Measurements from ENCODE around the gene RNF11. TPM values are rescaled to one million over a fixed set of nuclear protein-coding genes. Genes with fewer than 3 reads are reported as not detected.

The RNF11 gene
- total RNA-seq, 1 experiment from 2014 or later, result 67.5 TPM

GRCh38 chr1:51266181-51266580 is 30.1 kb downstream of the RNF11 start:
- BruUV-seq (replicated peaks), result no TSS peak
- POLR2A ChIA-PET (ENCODE audit: low non-redundant PET), result no interaction called here

GRCh38 chr1:51266791-51267190 is 30.7 kb downstream of the RNF11 start:
- no peak overlapping the region for H3K27ac ChIP-seq (ENCODE audit: low read depth, low read length, poor library complexity, severe bottlenecking)
- peaks cover 8% of the 10 kb centered on the region for H3K36me3 ChIP-seq (ENCODE audit: insufficient read depth, low read length, poor library complexity, severe bottlenecking)
- no peaks in the 10 kb centered on the region for H3K9me3 ChIP-seq (ENCODE audit: low read depth, low read length, poor library complexity, severe bottlenecking)
- intact Hi-C loops (cut with micrococcal nuclease; ENCODE audit: unreplicated experiment), result no loop called here
- DNase-seq (ENCODE audit: low spot score), result no peak
- peaks cover 34% of the 10 kb centered on the region for H3K4me1 ChIP-seq (ENCODE audit: insufficient read depth, low read length, poor library complexity, severe bottlenecking)
- no TSS peak for BruUV-seq (replicated peaks)
- H3K27me3 ChIP-seq (replicated peaks; ENCODE audit: insufficient read depth, low read depth, low read length, poor library complexity), result no peaks in the 10 kb centered on the region
- TF ChIP-seq, protein P1, sequence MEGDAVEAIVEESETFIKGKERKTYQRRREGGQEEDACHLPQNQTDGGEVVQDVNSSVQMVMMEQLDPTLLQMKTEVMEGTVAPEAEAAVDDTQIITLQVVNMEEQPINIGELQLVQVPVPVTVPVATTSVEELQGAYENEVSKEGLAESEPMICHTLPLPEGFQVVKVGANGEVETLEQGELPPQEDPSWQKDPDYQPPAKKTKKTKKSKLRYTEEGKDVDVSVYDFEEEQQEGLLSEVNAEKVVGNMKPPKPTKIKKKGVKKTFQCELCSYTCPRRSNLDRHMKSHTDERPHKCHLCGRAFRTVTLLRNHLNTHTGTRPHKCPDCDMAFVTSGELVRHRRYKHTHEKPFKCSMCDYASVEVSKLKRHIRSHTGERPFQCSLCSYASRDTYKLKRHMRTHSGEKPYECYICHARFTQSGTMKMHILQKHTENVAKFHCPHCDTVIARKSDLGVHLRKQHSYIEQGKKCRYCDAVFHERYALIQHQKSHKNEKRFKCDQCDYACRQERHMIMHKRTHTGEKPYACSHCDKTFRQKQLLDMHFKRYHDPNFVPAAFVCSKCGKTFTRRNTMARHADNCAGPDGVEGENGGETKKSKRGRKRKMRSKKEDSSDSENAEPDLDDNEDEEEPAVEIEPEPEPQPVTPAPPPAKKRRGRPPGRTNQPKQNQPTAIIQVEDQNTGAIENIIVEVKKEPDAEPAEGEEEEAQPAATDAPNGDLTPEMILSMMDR (conservative IDR thresholded peaks at IDR 0.05; ENCODE audit: low read depth, low read length), result no peak
- TF ChIP-seq EZH2 (IDR thresholded peaks at IDR 0.05; ENCODE audit: borderline replicate concordance, low read depth, low read length, poor library complexity, severe bottlenecking), result no peak
- ChIA-PET POLR2A (ENCODE audit: low non-redundant PET) (no interaction called here), CTCF (no interaction called here)
- no peak overlapping the region for H3K4me3 ChIP-seq (ENCODE audit: low read depth, low read length, poor library complexity, severe bottlenecking)

More at GRCh38 chr1:51266181-51266580, 30.1 kb downstream of the RNF11 start:
- intact Hi-C loops (cut with micrococcal nuclease; ENCODE audit: unreplicated experiment), result no loop called here
- CTCF ChIA-PET, result no interaction called here
- H3K9me3 ChIP-seq (ENCODE audit: low read depth, low read length, poor library complexity, severe bottlenecking), result no peaks in the 10 kb centered on the region
- H3K36me3 ChIP-seq (ENCODE audit: insufficient read depth, low read length, poor library complexity, severe bottlenecking), result peaks cover 2% of the 10 kb centered on the region
- no peak overlapping the region for H3K4me3 ChIP-seq (ENCODE audit: low read depth, low read length, poor library complexity, severe bottlenecking)
- H3K27me3 ChIP-seq (replicated peaks; ENCODE audit: insufficient read depth, low read depth, low read length, poor library complexity), result no peaks in the 10 kb centered on the region
- H3K27ac ChIP-seq (ENCODE audit: low read depth, low read length, poor library complexity, severe bottlenecking), result no peak overlapping the region
- TF ChIP-seq, protein P1 (conservative IDR thresholded peaks at IDR 0.05; ENCODE audit: low read depth, low read length), result no peak
- TF ChIP-seq EZH2 (IDR thresholded peaks at IDR 0.05; ENCODE audit: borderline replicate concordance, low read depth, low read length, poor library complexity, severe bottlenecking), result no peak
- peaks cover 32% of the 10 kb centered on the region for H3K4me1 ChIP-seq (ENCODE audit: insufficient read depth, low read length, poor library complexity, severe bottlenecking)
- no peak for DNase-seq (ENCODE audit: low spot score)

- no peak overlapping the region for H3K4me3 ChIP-seq (ENCODE audit: low read depth, low read length, poor library complexity, severe bottlenecking)
- ChIA-PET POLR2A (ENCODE audit: low non-redundant PET) (no interaction called here), CTCF (no interaction called here)
- peaks cover 15% of the 10 kb centered on the region for H3K36me3 ChIP-seq (ENCODE audit: insufficient read depth, low read length, poor library complexity, severe bottlenecking)
- no peaks in the 10 kb centered on the region for H3K9me3 ChIP-seq (ENCODE audit: low read depth, low read length, poor library complexity, severe bottlenecking)
- DNase-seq (ENCODE audit: low spot score), result no peak
- H3K4me1 ChIP-seq (ENCODE audit: insufficient read depth, low read length, poor library complexity, severe bottlenecking), result peaks cover 30% of the 10 kb centered on the region
- H3K27ac ChIP-seq (ENCODE audit: low read depth, low read length, poor library complexity, severe bottlenecking), result no peak overlapping the region
- no TSS peak for BruUV-seq (replicated peaks)
- no peaks in the 10 kb centered on the region for H3K27me3 ChIP-seq (replicated peaks; ENCODE audit: insufficient read depth, low read depth, low read length, poor library complexity)
- intact Hi-C loops (cut with micrococcal nuclease; ENCODE audit: unreplicated experiment), result no loop called here
- TF ChIP-seq, protein P1 (conservative IDR thresholded peaks at IDR 0.05; ENCODE audit: low read depth, low read length), result no peak
- TF ChIP-seq EZH2 (IDR thresholded peaks at IDR 0.05; ENCODE audit: borderline replicate concordance, low read depth, low read length, poor library complexity, severe bottlenecking), result no peak
These were observed 32.6 kb downstream of the RNF11 start for GRCh38 chr1:51268634-51269033.
